Measurements from ENCODE around the gene IRF5.

The IRF5 gene

GRCh38 chr7:128937647-128938543 is at the start of gene IRF5:
TSS of gene IRF5 (plus strand) at chr7:128937927. CDS start at chr7:128942082, 4,155 bp downstream.
- peak; percentile 31 to 51 for DNase-seq

- DNase-seq: no peak
Measured at GRCh38 chr7:128888039-128888755, 49.5 kb upstream of the IRF5 start.

- no peak for DNase-seq
Measured at GRCh38 chr7:128888756-128889095, 49.0 kb upstream of the IRF5 start.

GRCh38 chr7:128889121-128889520 is 48.6 kb upstream of the IRF5 start:
- DNase-seq: no peak

GRCh38 chr7:128890306-128891109 is 47.2 kb upstream of the IRF5 start:
- no peak for DNase-seq

- DNase-seq: no peak
Measured at GRCh38 chr7:128891110-128891941, 46.4 kb upstream of the IRF5 start.

- no peak for DNase-seq
Measured at GRCh38 chr7:128891942-128892269, 45.8 kb upstream of the IRF5 start.

- DNase-seq: no peak
Measured at GRCh38 chr7:128892521-128893250, 45.0 kb upstream of the IRF5 start.

- no peak for DNase-seq
Measured at GRCh38 chr7:128893251-128894100, 44.3 kb upstream of the IRF5 start.

GRCh38 chr7:128894101-128894440 is 43.7 kb upstream of the IRF5 start:
- DNase-seq: no peak

- DNase-seq: no peak
Measured at GRCh38 chr7:128895320-128895719, 42.4 kb upstream of the IRF5 start.

GRCh38 chr7:128899392-128899791 is 38.3 kb upstream of the IRF5 start:
- no peak for DNase-seq

- no peak for DNase-seq
Measured at GRCh38 chr7:128900237-128900636, 37.5 kb upstream of the IRF5 start.

GRCh38 chr7:128902761-128903585 is 34.8 kb upstream of the IRF5 start:
- no peak for DNase-seq

- no peak for DNase-seq
Measured at GRCh38 chr7:128903621-128904361, 33.9 kb upstream of the IRF5 start.

GRCh38 chr7:128904381-128905197 is 33.1 kb upstream of the IRF5 start:
- DNase-seq: no peak

GRCh38 chr7:128906001-128906765 is 31.5 kb upstream of the IRF5 start:
- DNase-seq: no peak
